ENCODE results near the gene TRAPPC8. TPM values are rescaled to one million over a fixed set of nuclear protein-coding genes. Genes with fewer than 3 reads are reported as not detected.

The TRAPPC8 gene, protein sequence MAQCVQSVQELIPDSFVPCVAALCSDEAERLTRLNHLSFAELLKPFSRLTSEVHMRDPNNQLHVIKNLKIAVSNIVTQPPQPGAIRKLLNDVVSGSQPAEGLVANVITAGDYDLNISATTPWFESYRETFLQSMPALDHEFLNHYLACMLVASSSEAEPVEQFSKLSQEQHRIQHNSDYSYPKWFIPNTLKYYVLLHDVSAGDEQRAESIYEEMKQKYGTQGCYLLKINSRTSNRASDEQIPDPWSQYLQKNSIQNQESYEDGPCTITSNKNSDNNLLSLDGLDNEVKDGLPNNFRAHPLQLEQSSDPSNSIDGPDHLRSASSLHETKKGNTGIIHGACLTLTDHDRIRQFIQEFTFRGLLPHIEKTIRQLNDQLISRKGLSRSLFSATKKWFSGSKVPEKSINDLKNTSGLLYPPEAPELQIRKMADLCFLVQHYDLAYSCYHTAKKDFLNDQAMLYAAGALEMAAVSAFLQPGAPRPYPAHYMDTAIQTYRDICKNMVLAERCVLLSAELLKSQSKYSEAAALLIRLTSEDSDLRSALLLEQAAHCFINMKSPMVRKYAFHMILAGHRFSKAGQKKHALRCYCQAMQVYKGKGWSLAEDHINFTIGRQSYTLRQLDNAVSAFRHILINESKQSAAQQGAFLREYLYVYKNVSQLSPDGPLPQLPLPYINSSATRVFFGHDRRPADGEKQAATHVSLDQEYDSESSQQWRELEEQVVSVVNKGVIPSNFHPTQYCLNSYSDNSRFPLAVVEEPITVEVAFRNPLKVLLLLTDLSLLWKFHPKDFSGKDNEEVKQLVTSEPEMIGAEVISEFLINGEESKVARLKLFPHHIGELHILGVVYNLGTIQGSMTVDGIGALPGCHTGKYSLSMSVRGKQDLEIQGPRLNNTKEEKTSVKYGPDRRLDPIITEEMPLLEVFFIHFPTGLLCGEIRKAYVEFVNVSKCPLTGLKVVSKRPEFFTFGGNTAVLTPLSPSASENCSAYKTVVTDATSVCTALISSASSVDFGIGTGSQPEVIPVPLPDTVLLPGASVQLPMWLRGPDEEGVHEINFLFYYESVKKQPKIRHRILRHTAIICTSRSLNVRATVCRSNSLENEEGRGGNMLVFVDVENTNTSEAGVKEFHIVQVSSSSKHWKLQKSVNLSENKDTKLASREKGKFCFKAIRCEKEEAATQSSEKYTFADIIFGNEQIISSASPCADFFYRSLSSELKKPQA (N-terminal part only)
- 23.4 and 34.3 TPM in 2 replicates for total RNA-seq (2014; rRNA removed; shearing (Covaris generic))
- 22.2 and 22.8 TPM in 2 replicates for total RNA-seq (2022)
- percentile 72 among the genes with signal in this experiment for Bru-seq, nascent RNA
- BruChase-seq, experiment 1, labeled RNA remaining after a 6-hour chase: percentile 70 among the genes with signal in this experiment
- percentile 71 among the genes with signal in this experiment for BruChase-seq, experiment 2, labeled RNA remaining after a 2-hour chase
- long read RNA-seq, full-length matches to known transcripts: 2 of 5 reads
- long read RNA-seq, partial matches to known transcripts: 1 of 5 reads
- long read RNA-seq, other reads (novel, unspliced or antisense): 2 of 5 reads

GRCh38 chr18:31942999-31943877 lies at the start of gene TRAPPC8:
Gene TRAPPC8, minus strand, starts transcription at chr18:31943128. Its CDS starts 364 bp downstream, at chr18:31942764.
- Histone ChIP-seq H3K4me1 (ENCODE audit: insufficient read depth, low read length, poor library complexity, severe bottlenecking) (peaks cover 3% of the 10 kb centered on the region), H3K4me2 (ENCODE audit: low read length) (peak within 1 kb of the TSS; percentile 93), H4K20me1 (ENCODE audit: insufficient read depth, low read length) (no peaks in the 10 kb centered on the region), H3K79me2 (ENCODE audit: insufficient read depth, low read depth, low read length) (peaks cover 55% of the 10 kb centered on the region), H2AFZ (ENCODE audit: low read length) (peak within 1 kb of the TSS; percentile 67), H3K9me2 (ENCODE audit: insufficient read depth, low read length) (no peaks in the 10 kb centered on the region), H3K4me3 (ENCODE audit: low read depth, low read length, poor library complexity, severe bottlenecking) (peak within 1 kb of the TSS; percentile 98), H3K36me3 (ENCODE audit: insufficient read depth, low read length) (no peaks in the 10 kb centered on the region; the same call in 1 of the 2 replicates), H3K27ac (ENCODE audit: low read depth, low read length, poor library complexity, severe bottlenecking) (peak within 1 kb of the TSS; percentile 78), H3K9me3 (ENCODE audit: low read length) (no peaks in the 10 kb centered on the region)
- no peak for TF ChIP-seq EZH2phosphoT487 (IDR thresholded peaks at IDR 0.05; ENCODE audit: borderline replicate concordance, low read depth, low read length)
- TF ChIP-seq, protein P1, sequence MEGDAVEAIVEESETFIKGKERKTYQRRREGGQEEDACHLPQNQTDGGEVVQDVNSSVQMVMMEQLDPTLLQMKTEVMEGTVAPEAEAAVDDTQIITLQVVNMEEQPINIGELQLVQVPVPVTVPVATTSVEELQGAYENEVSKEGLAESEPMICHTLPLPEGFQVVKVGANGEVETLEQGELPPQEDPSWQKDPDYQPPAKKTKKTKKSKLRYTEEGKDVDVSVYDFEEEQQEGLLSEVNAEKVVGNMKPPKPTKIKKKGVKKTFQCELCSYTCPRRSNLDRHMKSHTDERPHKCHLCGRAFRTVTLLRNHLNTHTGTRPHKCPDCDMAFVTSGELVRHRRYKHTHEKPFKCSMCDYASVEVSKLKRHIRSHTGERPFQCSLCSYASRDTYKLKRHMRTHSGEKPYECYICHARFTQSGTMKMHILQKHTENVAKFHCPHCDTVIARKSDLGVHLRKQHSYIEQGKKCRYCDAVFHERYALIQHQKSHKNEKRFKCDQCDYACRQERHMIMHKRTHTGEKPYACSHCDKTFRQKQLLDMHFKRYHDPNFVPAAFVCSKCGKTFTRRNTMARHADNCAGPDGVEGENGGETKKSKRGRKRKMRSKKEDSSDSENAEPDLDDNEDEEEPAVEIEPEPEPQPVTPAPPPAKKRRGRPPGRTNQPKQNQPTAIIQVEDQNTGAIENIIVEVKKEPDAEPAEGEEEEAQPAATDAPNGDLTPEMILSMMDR (conservative IDR thresholded peaks at IDR 0.05; ENCODE audit: low read length): no peak
- ChIA-PET CTCF (ENCODE audit: unreplicated experiment) (interaction anchor here (0.6 kb wide), 1 partner anchor 269 kb away, joined by 3 read pairs; no protein-coding TSS in a partner anchor), POLR2A (interaction anchor here (0.6 to 1.7 kb wide), 3 partner anchors 143 to 251 kb away, joined by 3 to 5 read pairs (median 3); no protein-coding TSS in a partner anchor)
- TSS peak; percentile 87 for BruUV-seq (replicated peaks)
- intact Hi-C loops (cut with micrococcal nuclease; ENCODE audit: unreplicated experiment): loop anchor here (1.0 to 5.0 kb wide), 4 partner anchors 75 to 366 kb away; partner anchors contain the start of genes B4GALT6 and RNF125
- peak; percentile 92 for DNase-seq (ENCODE audit: low spot score)

DNA sequence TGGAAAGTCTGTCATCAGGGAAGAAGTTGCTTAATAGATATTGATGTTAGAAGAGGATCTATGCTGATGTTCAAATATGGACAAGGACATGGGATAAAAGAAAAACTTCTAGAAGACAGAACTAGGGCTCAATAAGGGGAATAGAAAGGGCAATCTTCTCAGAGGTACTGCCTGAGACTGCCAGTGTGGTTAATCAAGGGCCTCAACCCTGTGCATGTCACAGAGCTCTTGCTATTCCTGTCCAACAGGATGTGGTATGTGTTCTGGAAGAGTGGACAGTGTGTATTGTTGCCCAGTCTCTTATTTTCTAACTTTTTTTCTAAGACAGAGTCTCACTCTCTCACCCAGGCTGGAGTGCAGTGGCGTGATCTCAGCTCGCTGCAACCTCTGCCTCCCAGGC lies 47.9 kb upstream of the TRAPPC8 start:
- TF ChIP-seq, protein P1 (conservative IDR thresholded peaks at IDR 0.05; ENCODE audit: low read length): no peak
- no peak for TF ChIP-seq EZH2phosphoT487 (IDR thresholded peaks at IDR 0.05; ENCODE audit: borderline replicate concordance, low read depth, low read length)
- POLR2A ChIA-PET: no interaction called here
- Histone ChIP-seq H3K36me3 (ENCODE audit: insufficient read depth, low read length) (no peaks in the 10 kb centered on the region), H4K20me1 (ENCODE audit: insufficient read depth, low read length) (no peaks in the 10 kb centered on the region), H2AFZ (ENCODE audit: low read length) (no peak overlapping the region), H3K9me3 (ENCODE audit: low read length) (no peaks in the 10 kb centered on the region), H3K9me2 (ENCODE audit: insufficient read depth, low read length) (no peaks in the 10 kb centered on the region), H3K79me2 (ENCODE audit: insufficient read depth, low read depth, low read length) (no peaks in the 10 kb centered on the region), H3K4me1 (ENCODE audit: insufficient read depth, low read length, poor library complexity, severe bottlenecking) (no peaks in the 10 kb centered on the region), H3K27ac (ENCODE audit: low read depth, low read length, poor library complexity, severe bottlenecking) (no peak overlapping the region), H3K4me3 (ENCODE audit: low read depth, low read length, poor library complexity, severe bottlenecking) (no peak overlapping the region), H3K4me2 (ENCODE audit: low read length) (no peak overlapping the region)
- CTCF ChIA-PET (ENCODE audit: unreplicated experiment): no interaction called here
- peak; percentile 1 for DNase-seq (ENCODE audit: low spot score)
- intact Hi-C loops (cut with micrococcal nuclease; ENCODE audit: unreplicated experiment): no loop called here
- BruUV-seq (replicated peaks): no TSS peak
